Keratinocyte (primary cell): Measurements from ENCODE around the gene LPAR6.

Experiments
- CTCF ChIP-seq, 3 experiments: IDR thresholded peaks in 1 of 3; conservative IDR thresholded peaks in 1 of 3; optimal IDR thresholded peaks in 1 of 3; 2 replicates in 2 of 3; 3 replicates in 1 of 3; pipeline versions ENCODE3 to v1.5.1; 2011; ENCODE audit warnings: low read length in 3 of 3, mild to moderate bottlenecking in 3 of 3, moderate library complexity in 2 of 3, control low read depth in 1 of 3, inconsistent platforms in 1 of 3; ENCODE audit not compliant: insufficient read depth in 2 of 3; ENCODE audit errors: extremely low read depth in 1 of 3
- EZH2 ChIP-seq: IDR thresholded peaks from one replicate; pipeline ENCODE4 v1.6.1; 2012; ENCODE audit warnings: inconsistent platforms, mild to moderate bottlenecking, low read length, moderate library complexity

GRCh38 chr13:48446464-48446863, 33.6 kb upstream of the LPAR6 start:
- TF ChIP-seq EZH2 (no peak), CTCF (optimal IDR thresholded peaks at IDR 0.05 in 1 of 3, IDR thresholded peaks at IDR 0.05 in 1 of 3, conservative IDR thresholded peaks at IDR 0.05 in 1 of 3; ENCODE audit: extremely low read depth in 1 of 3, insufficient read depth in 2 of 3, low read length in 3 of 3) (no peak)
